ENCODE measurements around the gene PNPLA5.

The PNPLA5 gene

GRCh38 chr22:43850529-43850928 is 41.3 kb downstream of the PNPLA5 start:
- POLR2A ChIA-PET: no interaction called here

GRCh38 chr22:43849731-43850130 is 42.1 kb downstream of the PNPLA5 start:
- no peak for TF ChIP-seq CTCF (IDR thresholded peaks at IDR 0.05; ENCODE audit: control extremely low read depth, extremely low read depth, low read depth, missing control alignments)
- POLR2A ChIA-PET: no interaction called here
- CTCF ChIA-PET: interaction anchor here (1.2 to 1.3 kb wide), 2 partner anchors 33 to 97 kb away, joined by 3 read pairs; no protein-coding TSS in a partner anchor
- no peak for DNase-seq (ENCODE audit: extremely low spot score)

More at GRCh38 chr22:43850529-43850928, 41.3 kb downstream of the PNPLA5 start:
- CTCF ChIA-PET: interaction anchor here (0.6 to 1.2 kb wide), 2 partner anchors 34 to 96 kb away, joined by 3 read pairs; no protein-coding TSS in a partner anchor
- no peak for DNase-seq (ENCODE audit: extremely low spot score)
- no peak for TF ChIP-seq CTCF (IDR thresholded peaks at IDR 0.05; ENCODE audit: control extremely low read depth, extremely low read depth, low read depth, missing control alignments)

- no peak for DNase-seq (ENCODE audit: extremely low spot score)
- POLR2A ChIA-PET: no interaction called here
- TF ChIP-seq CTCF (IDR thresholded peaks at IDR 0.05; ENCODE audit: control extremely low read depth, extremely low read depth, low read depth, missing control alignments): no peak
- CTCF ChIA-PET: interaction anchor here (1.3 kb wide), 1 partner anchor 34 kb away, joined by 3 read pairs; no protein-coding TSS in a partner anchor
Observed at GRCh38 chr22:43848366-43849171, 43.2 kb downstream of the PNPLA5 start.

GRCh38 chr22:43847376-43848289 is 44.2 kb downstream of the PNPLA5 start:
- TF ChIP-seq CTCF (IDR thresholded peaks at IDR 0.05; ENCODE audit: control extremely low read depth, extremely low read depth, low read depth, missing control alignments): no peak
- DNase-seq (ENCODE audit: extremely low spot score): no peak
- POLR2A ChIA-PET: no interaction called here
- CTCF ChIA-PET: interaction anchor here (1.0 kb wide), 1 partner anchor 35 kb away, joined by 5 read pairs; no protein-coding TSS in a partner anchor

- no peak for TF ChIP-seq CTCF (IDR thresholded peaks at IDR 0.05; ENCODE audit: control extremely low read depth, extremely low read depth, low read depth, missing control alignments)
- DNase-seq (ENCODE audit: extremely low spot score): no peak
- POLR2A ChIA-PET: no interaction called here
- CTCF ChIA-PET: interaction anchor here (1.0 kb wide), 1 partner anchor 35 kb away, joined by 5 read pairs; no protein-coding TSS in a partner anchor
Observed at GRCh38 chr22:43846966-43847365, 44.8 kb downstream of the PNPLA5 start.

GRCh38 chr22:43845981-43846380 is 45.8 kb downstream of the PNPLA5 start:
- ChIA-PET POLR2A (no interaction called here), CTCF (no interaction called here)
- no peak for TF ChIP-seq CTCF (IDR thresholded peaks at IDR 0.05; ENCODE audit: control extremely low read depth, extremely low read depth, low read depth, missing control alignments)
- no peak for DNase-seq (ENCODE audit: extremely low spot score)
